GM12873 (cell line): ENCODE results near the gene PRDX3.

Source experiments
- CTCF ChIP-seq: IDR thresholded peaks from 2 replicates; pipeline ENCODE4 v1.5.1; 2012; ENCODE audit warnings: low read depth, mild to moderate bottlenecking, moderate library complexity, low read length, control low read depth; ENCODE audit not compliant: insufficient read depth; ENCODE audit errors: missing control alignments

The PRDX3 gene

GRCh38 chr10:119153661-119154060, 25.0 kb downstream of the PRDX3 start:
- TF ChIP-seq CTCF, result no peak

- TF ChIP-seq CTCF, result no peak
Observed at GRCh38 chr10:119153041-119153440, 25.6 kb downstream of the PRDX3 start.

- TF ChIP-seq CTCF, result no peak
Observed at GRCh38 chr10:119149729-119150128, 28.9 kb downstream of the PRDX3 start.

GRCh38 chr10:119149157-119149556, 29.5 kb downstream of the PRDX3 start:
- TF ChIP-seq CTCF, result no peak

- TF ChIP-seq CTCF, result no peak
Observed at GRCh38 chr10:119143657-119144056, 35.0 kb downstream of the PRDX3 start.

- no peak for TF ChIP-seq CTCF
Observed at GRCh38 chr10:119140603-119141245, 37.9 kb downstream of the PRDX3 start.

- TF ChIP-seq CTCF, result peak; percentile 82
Observed at GRCh38 chr10:119139464-119140067, 39.0 kb downstream of the PRDX3 start.
